NCI-H526 (cell line): Measurements from ENCODE around the gene COL4A3.
"Not testable (repeated sequence)": the region's sequence is repeated elsewhere in the genome, so short reads cannot be mapped to it uniquely, and the experiment has no call there.

Experiments
- DNase-seq, 2 experiments: peaks; one replicate each; lab custom pipeline; 2025; lab: John Stamatoyannopoulos, UW

The COL4A3 gene

GRCh38 chr2:227154986-227155774 is 9.2 kb upstream of the COL4A3 start:
- DNase-seq: no peak

GRCh38 chr2:227160164-227160563 is 4.3 kb upstream of the COL4A3 start:
- no peak for DNase-seq

- no peak for DNase-seq
Observed at GRCh38 chr2:227161947-227162346, 2.5 kb upstream of the COL4A3 start.

- peak in 1 of 2 experiments; percentile 9 for DNase-seq
Observed at GRCh38 chr2:227163485-227163997, 883 bp upstream of the COL4A3 start.

- DNase-seq: peak in 1 of 2 experiments; percentile 32
Observed at GRCh38 chr2:227164763-227165291, 403 bp downstream of the COL4A3 start.

GRCh38 chr2:227171779-227172178 is 7.4 kb downstream of the COL4A3 start:
- DNase-seq: not testable (repeated sequence)

- no peak for DNase-seq
Observed at GRCh38 chr2:227177592-227178336, 13.3 kb downstream of the COL4A3 start.

GRCh38 chr2:227179988-227180685 is 15.7 kb downstream of the COL4A3 start:
- no peak for DNase-seq

GRCh38 chr2:227180770-227181169 is 16.3 kb downstream of the COL4A3 start:
- no peak for DNase-seq

GRCh38 chr2:227182765-227183164 is 18.3 kb downstream of the COL4A3 start:
- DNase-seq: no peak

- DNase-seq: no peak
Observed at GRCh38 chr2:227183657-227184367, 19.4 kb downstream of the COL4A3 start.

- DNase-seq: no peak
Observed at GRCh38 chr2:227185615-227186232, 21.3 kb downstream of the COL4A3 start.

GRCh38 chr2:227186751-227187150 is 22.3 kb downstream of the COL4A3 start:
- DNase-seq: peak in 1 of 2 experiments; percentile 23

- DNase-seq: no peak
Observed at GRCh38 chr2:227188292-227188691, 23.9 kb downstream of the COL4A3 start.

- no peak for DNase-seq
Observed at GRCh38 chr2:227191367-227191766, 26.9 kb downstream of the COL4A3 start.

GRCh38 chr2:227192491-227192890 is 28.1 kb downstream of the COL4A3 start:
- no peak for DNase-seq

- no peak for DNase-seq
Observed at GRCh38 chr2:227194219-227194618, 29.8 kb downstream of the COL4A3 start.

- no peak for DNase-seq
Observed at GRCh38 chr2:227198866-227199265, 34.4 kb downstream of the COL4A3 start.

- DNase-seq: no peak
Observed at GRCh38 chr2:227201771-227202170, 37.3 kb downstream of the COL4A3 start.

- no peak for DNase-seq
Observed at GRCh38 chr2:227204452-227204851, 40.0 kb downstream of the COL4A3 start.

GRCh38 chr2:227205701-227206100 is 41.3 kb downstream of the COL4A3 start:
- DNase-seq: no peak
